GM21723 (cell line): Measurements from ENCODE around the gene PHF2.

ENCODE experiments used
- ATAC-seq: cut with Tn5 transposase; IDR thresholded peaks from one replicate; pipeline ENCODE4 v1.9.1; 2021; ENCODE audit warnings: mild to moderate bottlenecking, moderate library complexity; ENCODE audit not compliant: unreplicated experiment

The PHF2 gene

DNA sequence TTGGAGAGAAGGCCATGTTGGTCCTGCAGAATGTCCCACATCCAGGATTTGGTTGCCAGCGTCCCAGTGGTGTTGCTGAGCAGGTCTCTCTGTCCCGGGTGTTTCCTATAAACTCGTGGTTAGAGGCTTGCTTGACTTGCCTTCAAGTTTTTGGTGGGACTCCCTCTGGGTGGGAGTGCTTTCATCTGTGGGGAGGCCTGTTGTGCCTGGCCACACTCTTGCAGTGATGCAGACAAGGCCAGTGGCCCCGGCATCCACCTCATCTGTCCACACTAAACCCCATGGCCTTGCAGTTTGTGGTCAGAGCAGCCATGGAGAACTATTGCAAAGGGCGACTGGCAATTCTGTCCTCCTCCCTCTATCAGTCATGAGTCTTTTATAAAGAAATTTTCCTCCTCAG, 71.8 kb downstream of the PHF2 start:
- no peak for ATAC-seq

DNA sequence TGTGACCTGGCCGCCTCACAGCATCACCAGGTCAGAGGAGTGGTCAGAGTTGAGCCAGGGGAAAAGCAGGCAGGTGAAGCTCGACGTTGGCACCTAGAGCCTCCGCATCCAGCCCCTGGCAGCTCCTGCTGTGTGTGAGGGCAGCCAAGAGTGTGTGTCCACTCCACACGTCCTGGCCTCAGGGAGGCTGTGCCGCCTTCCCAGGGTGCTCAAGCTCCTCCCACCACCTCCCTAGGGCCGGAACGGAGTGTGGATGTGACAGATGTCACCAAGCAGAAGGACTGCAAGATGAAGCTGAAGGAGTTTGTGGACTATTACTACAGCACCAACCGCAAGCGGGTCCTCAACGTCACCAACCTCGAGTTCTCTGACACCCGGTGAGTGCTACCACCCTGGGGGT, 72.5 kb downstream of the PHF2 start:
- no peak for ATAC-seq

DNA sequence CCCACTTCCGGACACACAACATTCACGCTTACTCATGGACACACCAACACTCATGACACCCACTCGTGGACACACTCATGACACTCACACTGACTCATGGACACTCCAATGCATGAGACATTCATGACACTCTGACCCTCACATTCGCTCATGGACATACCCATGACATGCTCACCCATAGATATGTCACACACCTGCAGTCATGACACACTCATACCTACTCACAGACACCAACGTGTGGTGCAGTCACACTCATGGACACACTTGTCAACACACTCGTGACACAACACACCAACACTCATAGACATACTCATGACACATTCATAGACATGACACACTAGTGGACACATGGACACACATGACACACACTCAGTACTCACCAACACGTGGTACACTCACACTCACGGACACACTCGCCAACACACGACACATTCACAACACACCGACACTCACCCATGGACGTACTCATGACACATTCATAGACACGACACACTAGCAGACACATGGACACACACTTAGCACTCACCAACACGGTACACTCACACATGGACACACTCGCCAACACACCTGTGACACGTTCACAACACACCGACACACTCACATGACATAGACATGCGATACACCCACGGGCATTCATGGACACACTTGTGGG, 73.4 kb downstream of the PHF2 start:
- ATAC-seq, result no peak

DNA sequence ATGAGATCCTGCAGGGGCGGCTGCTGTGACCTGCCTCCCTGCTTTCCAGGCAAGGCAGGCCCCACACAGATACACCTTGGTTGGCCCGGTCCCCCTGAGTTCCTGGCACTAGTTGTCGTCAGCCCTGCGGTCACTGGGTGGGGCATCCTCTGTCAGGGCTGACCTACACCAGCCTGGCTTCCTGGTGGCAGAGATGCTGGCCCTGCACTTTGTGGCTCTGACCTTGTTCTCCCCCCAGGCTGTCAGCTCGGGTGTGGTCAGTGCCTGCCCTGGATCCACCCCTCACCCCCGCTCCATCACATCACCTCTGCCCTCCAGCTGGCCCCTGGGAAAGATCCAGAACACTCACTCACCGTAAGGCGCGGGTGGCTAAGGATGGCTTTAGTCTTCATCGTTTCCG, 74.1 kb downstream of the PHF2 start:
- ATAC-seq, result no peak

DNA sequence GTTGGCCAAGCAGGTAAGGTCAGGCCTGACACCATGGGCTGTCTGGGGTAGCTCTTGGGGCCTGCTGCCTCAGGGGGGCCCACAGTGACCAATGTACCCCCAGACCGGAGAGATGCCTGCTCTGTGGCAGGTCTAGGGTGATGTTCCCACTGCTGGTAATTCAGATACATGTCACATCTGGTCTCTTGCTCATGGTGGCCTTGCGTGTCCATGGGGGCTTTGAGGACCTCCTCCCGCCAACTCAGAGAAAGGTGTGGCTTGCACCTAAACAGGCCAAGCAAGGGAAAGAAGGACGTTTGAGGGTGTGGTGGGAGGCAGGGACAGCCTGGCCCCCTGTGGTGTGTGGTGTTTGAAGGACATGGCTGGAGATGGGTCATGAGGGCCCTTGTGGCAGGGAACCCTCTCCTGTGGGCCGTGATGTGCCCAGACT, 75.2 kb downstream of the PHF2 start:
- no peak for ATAC-seq

DNA sequence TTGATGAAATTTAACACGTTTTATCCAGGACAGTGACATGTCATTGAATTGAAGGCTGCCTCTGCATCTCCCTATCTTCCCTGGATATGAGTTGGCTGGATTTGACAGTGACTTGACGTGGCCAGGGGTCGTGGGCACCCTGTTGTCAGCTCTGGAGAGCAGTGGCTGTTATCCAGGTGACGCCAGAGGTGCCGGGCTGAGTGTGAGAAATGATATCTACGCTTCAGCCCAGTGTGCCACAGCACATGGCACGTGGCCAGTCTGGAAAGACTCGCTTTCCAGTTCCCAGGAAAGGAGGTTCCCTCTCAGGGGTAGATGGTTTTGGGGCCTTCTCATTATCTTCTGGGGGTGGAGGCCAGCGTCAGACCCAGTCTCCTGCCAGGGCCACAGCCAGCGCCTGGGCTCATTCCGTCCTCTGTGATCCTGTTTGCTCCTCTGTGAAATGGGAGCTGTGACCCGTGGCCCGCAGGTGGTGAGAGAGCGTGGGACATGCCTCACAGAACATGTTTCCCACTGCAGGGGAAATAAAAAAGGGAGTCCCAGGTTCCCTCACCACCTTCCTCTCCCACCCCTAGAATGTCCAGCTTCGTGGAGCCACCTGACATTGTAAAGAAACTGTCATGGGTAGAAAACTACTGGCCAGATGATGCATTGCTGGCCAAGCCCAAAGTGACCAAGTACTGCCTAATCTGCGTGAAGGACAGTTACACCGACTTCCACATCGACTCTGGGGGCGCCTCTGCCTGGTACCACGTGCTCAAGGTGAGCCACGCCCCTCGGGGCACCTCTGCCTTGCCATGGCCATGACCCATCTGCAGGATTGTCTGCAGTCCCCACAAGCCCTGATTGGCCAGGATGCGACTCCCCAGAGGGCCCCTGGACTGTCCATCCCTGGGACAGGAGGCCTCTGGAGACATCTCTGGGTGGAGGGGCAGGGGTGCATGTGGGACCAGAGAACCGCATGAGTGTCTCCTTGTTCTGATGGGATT, 76.5 kb downstream of the PHF2 start:
- ATAC-seq, result no peak

DNA sequence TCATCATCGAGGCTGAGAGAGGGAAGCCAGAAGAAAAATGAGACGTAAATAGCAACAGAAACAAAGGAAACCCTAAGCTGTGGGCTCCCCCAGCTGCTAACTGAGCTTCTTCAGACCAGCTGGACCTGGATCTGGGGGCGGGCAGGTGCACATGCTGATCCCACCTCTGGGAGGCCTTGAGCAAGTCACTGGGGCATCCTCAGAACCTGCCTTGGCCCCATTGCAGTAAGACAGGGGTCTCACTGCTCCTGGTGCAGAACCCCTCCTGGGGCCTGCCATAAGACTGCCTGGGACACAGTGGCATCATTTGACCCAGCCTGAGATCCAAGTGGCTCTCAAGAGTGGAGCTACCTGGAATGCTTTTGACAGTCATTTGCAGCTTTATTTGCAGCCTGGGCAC, 77.4 kb downstream of the PHF2 start:
- no peak for ATAC-seq

DNA sequence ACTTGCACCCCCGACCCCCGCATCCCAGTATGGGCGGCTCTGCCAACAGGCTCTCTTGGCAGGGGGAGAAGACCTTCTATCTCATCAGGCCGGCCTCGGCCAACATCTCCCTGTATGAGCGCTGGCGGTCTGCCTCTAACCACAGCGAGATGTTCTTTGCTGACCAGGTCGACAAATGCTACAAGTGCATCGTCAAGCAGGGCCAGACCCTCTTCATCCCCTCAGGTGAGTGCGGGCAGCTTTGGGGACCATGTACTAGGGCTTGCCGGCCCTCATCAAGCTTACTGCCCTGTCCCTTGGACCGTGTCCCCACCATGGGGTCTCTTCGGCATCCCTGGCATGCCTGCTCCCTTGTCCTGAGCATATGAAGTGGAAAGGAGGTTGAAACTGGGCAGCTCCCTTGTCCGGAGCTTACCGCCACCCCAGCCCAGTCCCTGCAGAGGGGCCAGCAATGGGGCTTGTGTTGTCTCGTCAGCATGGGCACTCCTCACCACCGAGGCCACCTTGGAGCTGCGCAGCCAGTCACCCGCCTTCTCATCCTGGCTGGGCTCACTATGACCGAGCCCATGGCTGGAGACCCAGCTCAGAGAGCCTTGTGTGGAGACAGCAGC, 78.1 kb downstream of the PHF2 start:
- ATAC-seq, result no peak

DNA sequence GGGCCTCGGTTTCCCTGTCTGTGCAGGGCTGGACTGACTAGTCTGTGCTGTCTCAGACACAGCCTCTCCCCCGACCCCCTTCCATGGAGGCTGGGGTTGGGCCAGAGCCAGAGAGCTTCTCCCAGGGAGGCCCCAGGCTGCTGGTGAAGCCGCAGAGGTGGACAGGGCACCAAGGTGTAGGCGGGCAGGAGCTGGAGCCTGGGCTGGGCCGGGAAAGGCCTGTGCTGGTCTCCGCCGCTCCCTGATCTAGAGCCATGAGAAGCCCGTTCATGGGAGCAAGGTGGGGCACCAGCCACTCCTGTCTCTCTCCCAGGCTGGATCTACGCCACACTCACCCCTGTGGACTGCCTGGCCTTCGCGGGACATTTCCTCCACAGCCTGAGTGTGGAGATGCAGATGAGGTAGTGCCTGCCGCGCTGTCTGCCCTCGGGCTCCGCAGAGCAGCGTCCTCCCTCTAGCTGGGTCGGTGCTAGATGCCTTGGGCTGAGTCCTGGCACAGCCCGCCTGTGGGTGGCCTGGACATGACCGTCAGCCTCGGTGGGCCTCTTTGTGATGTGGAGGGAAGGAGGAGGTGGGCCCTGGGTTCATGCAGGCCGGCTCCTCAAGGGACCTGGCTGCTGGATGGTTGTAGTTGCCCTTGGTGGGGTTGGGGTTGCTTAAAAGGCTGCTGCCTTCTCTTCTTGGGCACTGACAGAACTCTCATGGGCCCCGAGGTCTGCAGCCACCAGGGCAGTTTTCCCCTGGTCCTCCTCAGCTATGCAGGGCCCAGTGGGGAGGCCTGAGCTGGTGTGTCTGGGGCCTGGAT, 79.4 kb downstream of the PHF2 start:
- no peak for ATAC-seq

DNA sequence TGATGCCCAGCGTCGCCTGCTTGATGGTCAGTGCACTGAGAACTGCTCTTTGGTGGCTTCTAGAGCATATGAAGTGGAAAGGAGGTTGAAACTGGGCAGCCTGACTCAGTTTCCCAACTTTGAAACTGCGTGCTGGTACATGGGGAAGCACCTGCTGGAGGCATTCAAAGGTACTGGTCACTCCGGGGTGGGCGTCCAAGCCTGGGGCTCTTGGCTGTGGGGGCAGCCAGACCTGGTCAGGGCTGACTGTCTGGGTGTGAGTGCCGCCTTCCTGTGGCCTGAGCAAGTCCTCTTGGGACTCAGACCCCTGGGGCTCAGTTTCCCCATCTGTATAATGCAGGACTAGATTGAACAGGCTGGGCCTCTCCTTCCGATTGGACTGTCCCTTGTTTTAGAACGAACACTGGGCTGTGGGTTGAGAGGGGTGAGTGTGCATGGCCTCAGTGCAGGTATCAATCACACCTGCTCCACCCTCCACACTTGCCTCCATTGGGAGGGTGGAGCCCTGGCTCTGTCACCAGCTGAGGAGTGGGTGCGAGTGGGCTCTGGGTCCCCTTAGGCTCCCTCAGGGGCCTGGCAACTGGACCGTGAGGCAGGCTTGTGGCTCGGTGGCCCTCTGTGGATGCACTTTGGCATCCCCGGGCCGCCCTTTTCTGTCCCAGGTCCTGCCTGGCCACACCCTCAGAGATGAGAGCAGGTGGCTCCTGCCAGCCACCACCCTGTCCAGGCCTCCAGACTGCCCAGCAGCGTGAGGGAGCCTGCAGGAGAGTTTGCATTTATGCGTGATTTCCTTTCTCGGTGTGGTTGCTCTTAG, 80.2 kb downstream of the PHF2 start:
- ATAC-seq, result no peak

DNA sequence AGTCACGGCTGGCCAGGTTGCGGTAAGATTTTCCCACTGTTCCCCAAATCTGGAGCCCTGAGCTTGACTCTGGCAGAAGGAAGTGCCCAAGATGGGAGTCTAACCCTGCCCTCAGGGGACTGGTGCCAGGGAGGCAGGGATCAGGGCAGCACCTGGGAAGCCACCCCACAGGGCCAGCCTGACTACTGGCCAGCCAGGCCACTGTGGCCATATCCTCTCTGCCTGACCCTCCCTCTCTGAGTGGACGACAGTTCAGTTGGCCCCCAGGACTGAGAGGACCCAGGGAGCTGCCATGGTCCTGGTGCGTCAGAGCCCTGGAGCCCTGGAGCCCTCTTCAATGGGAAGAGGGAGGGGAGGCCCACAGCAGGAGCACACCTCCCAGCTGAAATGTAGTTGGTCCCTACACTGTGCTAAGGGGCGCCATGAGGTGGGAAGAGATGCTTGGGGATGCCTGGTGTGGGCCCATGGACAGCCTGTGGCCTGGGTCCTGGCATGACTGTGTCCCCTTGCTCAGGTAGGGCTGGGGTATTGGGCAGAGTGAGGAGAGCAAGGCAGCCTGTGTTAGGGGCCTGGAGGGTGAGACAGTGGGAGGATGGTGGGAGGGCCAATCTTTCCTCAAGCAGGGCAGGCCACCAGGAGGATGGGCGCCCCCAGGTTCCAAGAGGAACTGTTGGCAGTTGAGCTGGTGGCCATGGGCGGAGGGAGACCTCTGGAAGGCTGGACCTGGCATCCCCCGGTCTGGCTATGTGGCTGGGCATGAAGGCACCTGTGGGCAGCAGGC, 81.1 kb downstream of the PHF2 start:
- ATAC-seq, result no peak

DNA sequence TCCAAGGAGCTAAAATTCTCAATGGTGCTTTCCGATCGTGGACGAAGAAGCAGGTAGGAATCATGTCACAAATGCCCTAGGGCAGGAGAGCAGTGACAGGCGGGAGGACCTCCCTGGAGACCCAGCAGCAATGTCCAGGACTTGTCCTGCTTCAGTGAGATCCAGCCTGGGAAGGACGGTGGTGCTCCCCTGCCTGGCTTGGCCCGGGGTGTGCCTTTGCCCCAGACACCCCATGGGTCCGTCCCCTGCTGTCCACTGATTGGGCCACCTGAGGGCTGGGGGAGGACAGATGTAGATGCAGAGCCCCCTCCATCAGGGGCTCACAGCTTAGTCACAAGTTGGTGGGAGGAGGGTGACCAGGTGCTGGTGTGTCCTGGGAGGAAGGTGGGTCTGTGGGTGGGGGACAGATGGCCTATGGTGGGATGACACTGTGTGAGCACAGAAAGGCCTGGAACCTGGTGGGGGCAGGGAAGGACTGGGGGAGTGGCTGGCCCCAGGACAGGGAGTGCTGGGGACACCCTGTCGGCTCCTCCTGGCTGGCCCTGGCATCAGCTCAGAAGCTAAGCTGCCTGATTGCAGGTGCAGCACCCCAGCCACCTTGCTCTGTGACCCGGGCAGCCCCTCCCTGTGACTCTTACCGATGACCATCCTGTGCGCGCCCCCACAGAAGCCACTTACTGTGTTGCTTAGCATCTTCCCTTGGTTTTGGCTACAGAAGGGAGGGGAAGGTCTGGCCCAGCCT, 82.0 kb downstream of the PHF2 start:
- no peak for ATAC-seq

DNA sequence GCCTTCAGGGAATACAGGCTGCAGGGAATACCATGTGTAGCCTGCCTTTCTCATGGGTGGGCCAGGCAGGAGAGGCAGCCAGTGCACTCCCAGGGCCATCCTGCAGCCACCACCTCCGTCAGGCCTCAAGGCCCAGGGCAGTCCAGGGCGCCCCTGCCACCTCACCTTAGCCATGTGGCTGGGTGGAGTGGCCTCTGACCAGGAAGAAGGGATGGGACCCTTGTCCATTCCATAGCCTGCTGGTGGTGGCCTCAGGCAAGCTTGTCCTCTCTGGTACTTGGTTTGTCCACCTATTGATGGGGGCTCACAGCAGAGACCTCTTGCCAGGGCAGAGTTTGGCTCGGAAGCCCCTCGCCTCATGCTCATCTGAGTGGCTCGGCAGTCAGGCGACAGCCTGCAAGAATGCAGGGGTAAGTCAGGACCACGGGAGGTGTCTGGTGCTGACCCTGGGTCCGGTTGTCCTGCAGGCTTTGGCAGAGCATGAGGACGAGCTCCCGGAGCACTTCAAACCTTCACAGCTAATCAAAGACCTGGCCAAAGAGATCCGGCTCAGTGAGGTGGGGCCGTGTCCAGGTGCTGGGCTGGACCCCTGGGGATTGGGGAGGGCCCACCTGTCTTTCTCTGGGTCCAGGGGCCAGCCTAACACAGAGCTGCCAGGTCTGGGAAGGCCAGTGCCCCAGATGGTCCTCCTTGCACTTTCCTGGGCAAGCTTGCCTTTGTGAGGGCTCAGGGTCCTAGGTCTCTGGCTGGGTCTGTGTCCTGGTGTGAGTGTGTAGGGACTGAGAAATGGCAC, 82.9 kb downstream of the PHF2 start:
- ATAC-seq, result no peak

DNA sequence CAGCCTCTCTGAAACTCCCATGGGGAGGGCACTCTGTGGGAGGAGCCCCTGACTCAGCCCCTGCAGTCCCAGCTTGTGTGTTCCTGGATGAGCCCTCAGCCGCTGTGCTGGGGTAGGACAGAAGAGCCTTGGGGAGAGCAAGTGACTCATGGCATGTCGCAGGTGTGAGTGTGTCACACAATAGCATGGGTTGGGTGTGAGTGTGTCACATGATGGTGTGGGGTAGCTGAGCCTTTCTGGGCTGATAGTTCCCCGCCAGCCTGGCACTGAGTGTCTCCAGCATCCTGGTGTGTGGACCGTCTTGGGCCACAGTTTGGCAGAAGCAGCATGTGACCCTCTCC, 83.4 kb downstream of the PHF2 start:
- ATAC-seq, result no peak

DNA sequence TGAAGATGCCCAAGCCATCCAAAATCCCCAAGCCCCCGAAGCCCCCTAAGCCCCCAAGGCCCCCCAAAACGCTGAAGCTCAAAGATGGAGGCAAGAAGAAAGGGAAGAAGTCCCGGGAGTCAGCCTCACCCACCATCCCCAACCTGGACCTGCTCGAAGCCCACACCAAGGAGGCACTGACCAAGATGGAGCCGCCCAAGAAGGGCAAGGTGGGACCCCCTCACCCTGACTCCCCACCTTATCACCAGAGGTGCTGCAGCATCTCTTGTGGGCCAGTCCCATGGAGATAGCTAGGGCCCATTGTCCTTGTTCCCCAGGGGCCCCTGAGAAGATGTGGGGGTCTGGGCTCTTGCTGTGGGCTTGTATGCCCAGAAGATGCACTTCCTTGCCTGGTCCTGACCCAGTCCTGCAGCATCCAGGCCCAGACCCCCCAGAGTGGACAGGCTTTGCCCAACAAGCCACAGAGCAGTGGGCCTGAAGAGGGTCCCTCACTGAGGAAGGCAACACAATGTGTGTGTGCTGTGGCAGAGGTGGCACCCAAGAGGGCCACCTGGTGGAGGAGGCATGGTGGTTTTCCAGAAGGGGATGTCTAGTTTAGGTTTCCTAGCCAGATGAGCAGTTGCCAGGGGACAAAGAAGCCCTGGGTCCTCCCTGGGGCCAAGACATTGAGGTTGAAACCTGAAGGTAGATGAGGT, 84.1 kb downstream of the PHF2 start:
- no peak for ATAC-seq

DNA sequence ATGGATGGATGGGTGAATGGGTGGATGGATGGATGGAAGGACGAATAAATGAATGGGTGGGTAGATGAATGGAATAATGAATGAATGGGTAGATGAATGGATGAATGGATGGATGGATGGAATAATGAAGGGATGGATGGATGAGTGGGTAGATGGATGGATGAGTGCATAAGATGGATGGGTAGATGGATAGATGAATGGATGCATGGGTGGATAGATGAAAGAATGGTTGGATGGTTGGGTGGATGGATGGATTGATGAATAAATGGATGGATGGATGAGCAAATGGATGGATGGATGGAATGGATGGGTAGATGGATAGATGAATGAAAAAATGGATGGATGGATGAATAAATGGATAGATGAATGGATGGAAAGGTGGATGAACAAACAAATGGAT, 85.2 kb downstream of the PHF2 start:
- ATAC-seq, result no peak

DNA sequence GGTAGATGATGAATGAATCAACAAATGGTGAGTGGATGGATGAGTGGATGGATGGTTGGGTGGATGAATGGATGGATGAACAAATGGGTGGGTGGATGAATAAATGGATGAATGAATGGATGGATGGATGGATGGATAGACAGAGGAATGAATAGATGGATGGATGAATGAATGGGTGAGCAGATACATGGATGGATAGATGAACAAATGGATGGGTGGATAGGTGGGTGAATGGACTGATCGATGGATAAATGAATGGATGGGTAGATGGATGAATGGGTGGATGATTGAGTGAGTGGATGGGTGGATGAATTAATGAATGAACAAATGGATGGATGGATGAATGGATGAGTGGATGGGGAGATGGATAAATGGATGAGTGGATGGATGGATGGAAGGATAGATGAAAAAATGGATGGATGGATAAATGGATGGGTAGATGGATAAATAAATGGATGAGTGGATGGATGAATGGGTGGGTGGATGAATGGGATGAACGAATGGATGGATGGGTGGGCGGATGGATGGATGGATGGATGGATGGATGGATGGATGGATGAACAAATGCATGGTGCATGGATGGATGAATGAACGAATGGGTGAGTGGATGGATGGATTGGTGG, 85.7 kb downstream of the PHF2 start:
- no peak for ATAC-seq
